Loucy (cell line): ENCODE data around the gene IL18BP.

ENCODE experiments used
- EZH2phosphoT487 ChIP-seq: fragments of 200-600 bp; IDR thresholded peaks from 2 replicates; pipeline ENCODE4 v1.6.1; 2018; ENCODE audit warnings: antibody characterized with exemption, mild to moderate bottlenecking, moderate library complexity, borderline replicate concordance
- TF ChIP-seq, protein P1 (sequence below): fragments of 200-600 bp; sonication (generic); conservative IDR thresholded peaks from 2 replicates; pipeline ENCODE4 v1.5.1; 2014; ENCODE audit warnings: mild to moderate bottlenecking, antibody characterized with exemption, low read length

DNA sequence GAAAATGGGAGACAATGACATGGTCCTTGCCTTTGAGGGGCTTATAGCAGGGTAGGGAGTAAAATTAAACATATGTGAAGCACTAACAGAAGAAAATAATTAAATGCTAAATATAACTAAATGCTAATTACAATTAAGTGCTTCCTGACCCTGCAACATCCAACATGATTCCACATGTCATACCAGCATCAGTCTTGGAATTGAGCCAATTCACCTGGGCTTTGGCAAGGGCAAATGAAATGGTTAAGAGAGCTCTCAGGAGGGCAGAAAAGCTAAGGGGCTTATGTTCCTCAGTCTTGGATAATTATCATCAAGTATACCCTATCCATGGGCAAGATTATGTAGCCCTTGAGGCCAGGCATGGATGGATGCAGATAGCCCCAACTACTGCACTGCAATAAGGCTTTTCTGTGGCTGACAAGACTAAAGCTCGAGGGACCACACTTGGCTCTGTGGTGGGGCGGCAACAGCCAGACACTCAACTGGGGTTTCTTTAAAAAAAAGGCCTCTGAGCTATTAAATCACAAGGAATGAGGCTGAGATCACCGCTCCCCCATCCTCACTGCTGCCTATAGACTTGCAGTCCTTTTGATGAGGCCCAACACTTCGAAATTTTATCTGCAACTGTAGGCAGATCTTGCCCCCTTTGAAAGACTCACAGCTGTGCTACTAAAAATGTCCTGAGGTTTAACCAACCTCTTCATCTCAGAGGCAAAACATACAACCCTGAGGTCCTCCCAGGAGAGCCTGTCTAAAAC lies 39.0 kb downstream of the IL18BP start:
- TF ChIP-seq, protein P1, sequence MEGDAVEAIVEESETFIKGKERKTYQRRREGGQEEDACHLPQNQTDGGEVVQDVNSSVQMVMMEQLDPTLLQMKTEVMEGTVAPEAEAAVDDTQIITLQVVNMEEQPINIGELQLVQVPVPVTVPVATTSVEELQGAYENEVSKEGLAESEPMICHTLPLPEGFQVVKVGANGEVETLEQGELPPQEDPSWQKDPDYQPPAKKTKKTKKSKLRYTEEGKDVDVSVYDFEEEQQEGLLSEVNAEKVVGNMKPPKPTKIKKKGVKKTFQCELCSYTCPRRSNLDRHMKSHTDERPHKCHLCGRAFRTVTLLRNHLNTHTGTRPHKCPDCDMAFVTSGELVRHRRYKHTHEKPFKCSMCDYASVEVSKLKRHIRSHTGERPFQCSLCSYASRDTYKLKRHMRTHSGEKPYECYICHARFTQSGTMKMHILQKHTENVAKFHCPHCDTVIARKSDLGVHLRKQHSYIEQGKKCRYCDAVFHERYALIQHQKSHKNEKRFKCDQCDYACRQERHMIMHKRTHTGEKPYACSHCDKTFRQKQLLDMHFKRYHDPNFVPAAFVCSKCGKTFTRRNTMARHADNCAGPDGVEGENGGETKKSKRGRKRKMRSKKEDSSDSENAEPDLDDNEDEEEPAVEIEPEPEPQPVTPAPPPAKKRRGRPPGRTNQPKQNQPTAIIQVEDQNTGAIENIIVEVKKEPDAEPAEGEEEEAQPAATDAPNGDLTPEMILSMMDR = no peak
- no peak for TF ChIP-seq EZH2phosphoT487
